CD14-positive monocyte (primary cell): ENCODE results near the gene PCDHB16. TPM values are rescaled to one million over a fixed set of nuclear protein-coding genes. Genes with fewer than 3 reads are reported as not detected.
"Not testable (repeated sequence)": the region's sequence is repeated elsewhere in the genome, so short reads cannot be mapped to it uniquely, and the experiment has no call there.

Experiments
- DNase-seq, 3 donors: peaks; one replicate each; pipeline ENCODE4 v3.0.0-alpha.2; 2011 to 2022
- H2AFZ ChIP-seq: 2 replicates; pipeline ENCODE4 v1.6.0; 2012; ENCODE audit warnings: mild to moderate bottlenecking, low read depth, low read length, inconsistent platforms; ENCODE audit not compliant: insufficient read depth, poor library complexity, severe bottlenecking
- H3K27ac ChIP-seq, 2 donors: 1 replicate in 1 of 2; 2 replicates in 1 of 2; pipeline ENCODE4 v1.5.1; 2012 to 2013; ENCODE audit warnings: low read length in 2 of 2, control low read depth in 1 of 2, inconsistent platforms in 1 of 2, low read depth in 1 of 2, mild to moderate bottlenecking in 1 of 2
- H3K27me3 ChIP-seq, 2 donors: one replicate each; pipeline versions ENCODE4 v1.6.0 to v1.6.1; 2011 to 2013; ENCODE audit warnings: low read length in 2 of 2; ENCODE audit not compliant: control insufficient read depth in 2 of 2, insufficient read depth in 2 of 2
- H3K36me3 ChIP-seq, 2 donors: replicated peaks in 1 of 2; 1 replicate in 1 of 2; 2 replicates in 1 of 2; pipeline versions ENCODE4 v1.5.1 to v1.6.1; 2012 to 2013; ENCODE audit warnings: low read length in 2 of 2, control low read depth in 1 of 2, inconsistent platforms in 1 of 2, mild to moderate bottlenecking in 1 of 2; ENCODE audit not compliant: insufficient read depth in 2 of 2, control insufficient read depth in 1 of 2
- H3K4me1 ChIP-seq, 2 donors: 1 replicate in 1 of 2; 2 replicates in 1 of 2; pipeline versions ENCODE4 v1.5.1 to v1.6.1; 2012 to 2013; ENCODE audit warnings: low read length in 2 of 2, control low read depth in 1 of 2, inconsistent platforms in 1 of 2, mild to moderate bottlenecking in 1 of 2, moderate library complexity in 1 of 2; ENCODE audit not compliant: insufficient read depth in 2 of 2, control insufficient read depth in 1 of 2
- H3K4me2 ChIP-seq: replicated peaks from 2 replicates; pipeline ENCODE3; 2012; ENCODE audit warnings: low read length, moderate library complexity, mild to moderate bottlenecking; ENCODE audit not compliant: poor library complexity, severe bottlenecking; ENCODE audit errors: extremely low read depth
- H3K4me3 ChIP-seq, 3 experiments: fragments of 200-600 bp in 1 of 3; sonication (generic) in 1 of 3; replicated peaks in 1 of 3; 1 replicate in 2 of 3; 2 replicates in 1 of 3; pipeline ENCODE4 v1.5.1; 2011 to 2013; ENCODE audit warnings: low read length in 3 of 3, mild to moderate bottlenecking in 3 of 3, control low read depth in 2 of 3, low read depth in 2 of 3, inconsistent platforms in 1 of 3, moderate library complexity in 1 of 3
- H3K79me2 ChIP-seq: 2 replicates; pipeline ENCODE4 v1.6.0; 2012; ENCODE audit warnings: mild to moderate bottlenecking, control low read depth, inconsistent platforms, low read length, moderate library complexity; ENCODE audit not compliant: insufficient read depth
- H3K9ac ChIP-seq: 2 replicates; pipeline ENCODE4 v1.6.0; 2017; ENCODE audit warnings: low read length, mild to moderate bottlenecking; ENCODE audit not compliant: insufficient read depth, poor library complexity, severe bottlenecking
- H3K9me3 ChIP-seq, 2 donors: replicated peaks in 1 of 2; 1 replicate in 1 of 2; 2 replicates in 1 of 2; pipeline versions ENCODE4 v1.5.1 to v1.6.1; 2012 to 2013; ENCODE audit warnings: low read length in 2 of 2, control low read depth in 1 of 2; ENCODE audit not compliant: control insufficient read depth in 1 of 2, insufficient read depth in 1 of 2
- H4K20me1 ChIP-seq: 2 replicates; pipeline ENCODE4 v1.6.0; 2012; ENCODE audit warnings: mild to moderate bottlenecking, low read length, control low read depth, moderate library complexity; ENCODE audit not compliant: insufficient read depth
- H3K27ac Mint-ChIP-seq, 7 donors: one replicate each; pipeline ENCODE4 v1.8.0; 2020; ENCODE audit warnings: mild to moderate bottlenecking in 7 of 7, mixed read lengths in 7 of 7, moderate library complexity in 6 of 7, inconsistent platforms in 2 of 7
- H3K27me3 Mint-ChIP-seq, 3 donors: one replicate each; pipeline ENCODE4 v1.8.0; 2021 to 2022; ENCODE audit warnings: low read depth in 3 of 3, mild to moderate bottlenecking in 3 of 3, mixed read lengths in 3 of 3, moderate library complexity in 3 of 3, inconsistent platforms in 1 of 3
- H3K36me3 Mint-ChIP-seq, 2 donors: one replicate each; pipeline ENCODE4 v1.8.0; 2020; ENCODE audit warnings: mixed read lengths in 2 of 2, inconsistent platforms in 1 of 2, mild to moderate bottlenecking in 1 of 2
- H3K4me1 Mint-ChIP-seq: one replicate; pipeline ENCODE4 v1.8.0; 2020; ENCODE audit warnings: mild to moderate bottlenecking, mixed read lengths
- H3K4me3 Mint-ChIP-seq, 2 donors: one replicate each; pipeline ENCODE4 v1.8.0; 2020; ENCODE audit warnings: mild to moderate bottlenecking in 2 of 2, mixed read lengths in 2 of 2, moderate library complexity in 1 of 2
- H3K9me3 Mint-ChIP-seq, 7 donors: one replicate each; pipeline ENCODE4 v1.8.0; 2020 to 2022; ENCODE audit warnings: mixed read lengths in 7 of 7, mild to moderate bottlenecking in 6 of 7, moderate library complexity in 6 of 7, inconsistent platforms in 2 of 7
- WGBS: methylation state at CpG from one replicate; pipeline ENCODE4 v1.1.5; 2013; ENCODE audit warnings: missing lambda C conversion rate; ENCODE audit not compliant: insufficient coverage; 5-methylcytosine and 5-hydroxymethylcytosine counted together
- intact Hi-C, 2 donors: fragments of 100-400 bp; cut with micrococcal nuclease; formaldehyde crosslinking; loops; one replicate each; pipeline versions ENCODE4 v1.15.0 to v1.15.1; 2023
- polyA plus RNA-seq, 3 donors: library from polyadenylated mRNA; depleted of rRNA in 1 of 3; unstranded in 2 of 3; stranded (reverse) in 1 of 3; fragments of 300-500 nt in 2 of 3; fragments of >200 nt in 1 of 3; fragmentation: Illumina TruSeq in 2 of 3; gene quantifications; 1 replicate in 2 of 3; 2 replicates in 1 of 3; pipeline ENCODE4 v1.2.3, GENCODE V29; 2012 to 2021
- TF ChIP-seq, protein P1 (sequence below): fragments of 200-600 bp; IDR thresholded peaks from one replicate; pipeline ENCODE4 v1.8.0; 2022; ENCODE audit warnings: antibody characterized with exemption, mild to moderate bottlenecking

PCDHB16 gene
- polyA plus RNA-seq, 3 donors, result not detected

DNA sequence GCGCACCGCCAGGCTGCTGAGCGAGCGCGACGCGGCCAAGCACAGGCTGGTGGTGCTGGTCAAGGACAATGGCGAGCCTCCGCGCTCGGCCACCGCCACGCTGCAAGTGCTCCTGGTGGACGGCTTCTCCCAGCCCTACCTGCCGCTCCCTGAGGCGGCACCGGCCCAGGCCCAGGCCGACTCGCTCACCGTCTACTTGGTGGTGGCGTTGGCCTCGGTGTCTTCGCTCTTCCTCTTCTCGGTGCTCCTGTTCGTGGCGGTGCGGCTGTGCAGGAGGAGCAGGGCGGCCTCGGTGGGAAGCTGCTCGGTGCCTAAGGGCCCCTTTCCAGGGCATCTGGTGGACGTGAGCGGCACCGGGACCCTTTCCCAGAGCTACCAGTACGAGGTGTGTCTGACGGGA lies 19.5 kb downstream of the PCDHB16 start:
- H3K36me3 ChIP-seq, intact Hi-C loops, H3K4me2 ChIP-seq, H3K27me3 ChIP-seq, H3K27ac ChIP-seq, H3K4me1 Mint-ChIP-seq, H3K9ac ChIP-seq, H3K4me3 Mint-ChIP-seq, H3K27ac Mint-ChIP-seq, DNase-seq, H4K20me1 ChIP-seq, H3K79me2 ChIP-seq, H3K4me3 ChIP-seq, H2AFZ ChIP-seq, H3K36me3 Mint-ChIP-seq, H3K4me1 ChIP-seq: not testable (repeated sequence)
- H3K9me3 ChIP-seq, result peaks cover 33 to 41% of the 10 kb centered on the region in 2 donors
- WGBS, result 40% methylated on average over 30 of the region's 35 CpGs
- Mint-ChIP-seq H3K27me3 (peaks cover 12 to 22% (median 22%) of the 10 kb centered on the region in 3 donors), H3K9me3 (peaks cover 19 to 49% (median 38%) of the 10 kb centered on the region in 7 donors)

DNA sequence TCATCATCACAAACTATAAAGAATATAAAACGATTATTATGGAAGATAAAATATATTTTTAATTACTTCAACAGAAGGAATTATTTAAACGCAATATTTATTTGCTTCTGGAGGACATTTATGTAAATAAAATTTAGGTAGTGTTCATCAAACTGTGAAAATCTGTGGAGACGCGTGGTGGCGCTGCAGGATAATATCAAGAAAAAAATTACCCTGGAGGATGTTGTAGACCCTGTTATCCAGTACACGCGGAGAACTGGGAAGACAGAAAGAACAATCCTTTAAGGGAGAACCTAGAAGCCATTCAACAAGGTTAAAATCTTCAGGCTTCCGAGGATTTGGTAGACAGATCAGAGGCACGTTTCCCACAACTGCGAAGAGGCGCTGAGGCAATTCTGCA lies 26.3 kb downstream of the PCDHB16 start, which contains the start of gene PCDHB12:
PCDHB12 (plus strand) TSS at position 242 of the 400 bp plus-strand sequence. CDS start 189 bp downstream, outside the sequence.
- H3K27me3 ChIP-seq, result peaks cover 4 to 29% of the 10 kb centered on the region in 2 donors
- WGBS, result 36% methylated on average over 7 of the region's 11 CpGs

DNA sequence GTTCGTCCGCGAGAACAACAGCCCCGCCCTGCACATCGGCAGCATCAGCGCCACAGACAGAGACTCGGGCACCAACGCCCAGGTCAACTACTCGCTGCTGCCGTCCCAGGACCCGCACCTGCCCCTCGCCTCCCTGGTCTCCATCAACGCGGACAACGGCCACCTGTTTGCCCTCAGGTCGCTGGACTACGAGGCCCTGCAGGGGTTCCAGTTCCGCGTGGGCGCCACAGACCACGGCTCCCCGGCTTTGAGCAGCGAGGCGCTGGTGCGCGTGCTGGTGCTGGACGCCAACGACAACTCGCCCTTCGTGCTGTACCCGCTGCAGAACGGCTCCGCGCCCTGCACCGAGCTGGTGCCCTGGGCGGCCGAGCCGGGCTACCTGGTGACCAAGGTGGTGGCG lies 28.1 kb downstream of the PCDHB16 start:
- H3K4me2 ChIP-seq, H3K79me2 ChIP-seq, H3K4me3 ChIP-seq, H2AFZ ChIP-seq, H3K36me3 ChIP-seq, H3K27ac Mint-ChIP-seq, intact Hi-C loops, H3K27ac ChIP-seq, DNase-seq, H4K20me1 ChIP-seq, H3K4me1 Mint-ChIP-seq, H3K36me3 Mint-ChIP-seq, H3K4me1 ChIP-seq, H3K9ac ChIP-seq: not testable (repeated sequence)
- Histone ChIP-seq H3K9me3 (peaks cover 28 to 52% of the 10 kb centered on the region in 2 donors), H3K27me3 (peaks cover 4 to 32% of the 10 kb centered on the region in 2 donors)
- Mint-ChIP-seq H3K27me3 (peaks cover 12 to 49% (median 32%) of the 10 kb centered on the region in 3 donors), H3K4me3 (peak overlapping the region in 1 of 2 donors; percentile 64), H3K9me3 (peaks cover 25 to 49% (median 36%) of the 10 kb centered on the region in 7 donors)
- 44% methylated on average over 23 of the region's 39 CpGs for WGBS

More for the DNA sequence above, 26.3 kb downstream of the PCDHB16 start, which contains the start of gene PCDHB12:
- intact Hi-C loops, result no loop called here
- peaks cover 0 to 4% of the 10 kb centered on the region in 2 donors for H3K36me3 Mint-ChIP-seq
- Histone ChIP-seq H3K9ac (no peak within 1 kb of the TSS), H3K36me3 (no peaks in the 10 kb centered on the region), H4K20me1 (no peaks in the 10 kb centered on the region), H3K79me2 (no peaks in the 10 kb centered on the region), H3K27ac (no peak within 1 kb of the TSS), H3K4me3 (no peak within 1 kb of the TSS), H3K4me1 (no peaks in the 10 kb centered on the region), H3K9me3 (peaks cover 23 to 39% of the 10 kb centered on the region in 2 donors), H3K4me2 (no peak within 1 kb of the TSS), H2AFZ (no peak within 1 kb of the TSS)
- peaks cover 18 to 38% (median 27%) of the 10 kb centered on the region in 7 donors for H3K9me3 Mint-ChIP-seq
- H3K4me1 Mint-ChIP-seq, result no peaks in the 10 kb centered on the region
- H3K27me3 Mint-ChIP-seq, result peaks cover 12 to 36% (median 18%) of the 10 kb centered on the region in 3 donors
- DNase-seq, result no peak
- no peak within 1 kb of the TSS for H3K4me3 Mint-ChIP-seq
- H3K27ac Mint-ChIP-seq, result peak within 1 kb of the TSS in 1 of 7 donors; percentile 9
- TF ChIP-seq, protein P1, sequence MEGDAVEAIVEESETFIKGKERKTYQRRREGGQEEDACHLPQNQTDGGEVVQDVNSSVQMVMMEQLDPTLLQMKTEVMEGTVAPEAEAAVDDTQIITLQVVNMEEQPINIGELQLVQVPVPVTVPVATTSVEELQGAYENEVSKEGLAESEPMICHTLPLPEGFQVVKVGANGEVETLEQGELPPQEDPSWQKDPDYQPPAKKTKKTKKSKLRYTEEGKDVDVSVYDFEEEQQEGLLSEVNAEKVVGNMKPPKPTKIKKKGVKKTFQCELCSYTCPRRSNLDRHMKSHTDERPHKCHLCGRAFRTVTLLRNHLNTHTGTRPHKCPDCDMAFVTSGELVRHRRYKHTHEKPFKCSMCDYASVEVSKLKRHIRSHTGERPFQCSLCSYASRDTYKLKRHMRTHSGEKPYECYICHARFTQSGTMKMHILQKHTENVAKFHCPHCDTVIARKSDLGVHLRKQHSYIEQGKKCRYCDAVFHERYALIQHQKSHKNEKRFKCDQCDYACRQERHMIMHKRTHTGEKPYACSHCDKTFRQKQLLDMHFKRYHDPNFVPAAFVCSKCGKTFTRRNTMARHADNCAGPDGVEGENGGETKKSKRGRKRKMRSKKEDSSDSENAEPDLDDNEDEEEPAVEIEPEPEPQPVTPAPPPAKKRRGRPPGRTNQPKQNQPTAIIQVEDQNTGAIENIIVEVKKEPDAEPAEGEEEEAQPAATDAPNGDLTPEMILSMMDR, result no peak

DNA sequence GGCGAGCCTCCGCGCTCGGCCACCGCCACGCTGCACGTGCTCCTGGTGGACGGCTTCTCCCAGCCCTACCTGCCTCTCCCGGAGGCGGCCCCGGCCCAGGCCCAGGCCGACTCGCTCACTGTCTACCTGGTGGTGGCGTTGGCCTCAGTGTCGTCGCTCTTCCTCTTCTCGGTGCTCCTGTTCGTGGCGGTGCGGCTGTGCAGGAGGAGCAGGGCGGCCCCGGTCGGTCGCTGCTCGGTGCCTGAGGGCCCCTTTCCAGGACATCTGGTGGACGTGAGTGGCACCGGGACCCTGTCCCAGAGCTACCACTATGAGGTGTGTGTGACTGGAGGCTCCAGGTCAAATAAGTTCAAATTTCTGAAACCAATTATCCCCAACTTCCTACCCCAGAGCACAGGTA lies 28.7 kb downstream of the PCDHB16 start:
- peak overlapping the region in 1 of 2 donors; percentile 74 for H3K4me3 Mint-ChIP-seq
- H3K27me3 Mint-ChIP-seq, result peaks cover 12 to 52% (median 35%) of the 10 kb centered on the region in 3 donors
- H3K9me3 Mint-ChIP-seq, result peaks cover 27 to 50% (median 39%) of the 10 kb centered on the region in 7 donors

More for the DNA sequence above, 28.7 kb downstream of the PCDHB16 start:
- H3K36me3 ChIP-seq, H2AFZ ChIP-seq, H3K79me2 ChIP-seq, H3K27ac ChIP-seq, H3K4me1 ChIP-seq, H3K27ac Mint-ChIP-seq, H3K4me1 Mint-ChIP-seq, DNase-seq, H3K36me3 Mint-ChIP-seq, H4K20me1 ChIP-seq, intact Hi-C loops, H3K4me3 ChIP-seq, H3K4me2 ChIP-seq, H3K9ac ChIP-seq: not testable (repeated sequence)
- Histone ChIP-seq H3K9me3 (peaks cover 32 to 56% of the 10 kb centered on the region in 2 donors), H3K27me3 (peaks cover 4 to 35% of the 10 kb centered on the region in 2 donors)
- WGBS, result 39% methylated on average over 9 of the region's 27 CpGs
